Measurements from ENCODE around the gene DSCAML1. TPM values are rescaled to one million over a fixed set of nuclear protein-coding genes. Genes with fewer than 3 reads are reported as not detected.
A peak's percentile ranks its signal among the peaks of the same experiment; 100 is the strongest.

The DSCAML1 gene
- total RNA-seq, 6 experiments from 2014 or later, result not detected

DNA sequence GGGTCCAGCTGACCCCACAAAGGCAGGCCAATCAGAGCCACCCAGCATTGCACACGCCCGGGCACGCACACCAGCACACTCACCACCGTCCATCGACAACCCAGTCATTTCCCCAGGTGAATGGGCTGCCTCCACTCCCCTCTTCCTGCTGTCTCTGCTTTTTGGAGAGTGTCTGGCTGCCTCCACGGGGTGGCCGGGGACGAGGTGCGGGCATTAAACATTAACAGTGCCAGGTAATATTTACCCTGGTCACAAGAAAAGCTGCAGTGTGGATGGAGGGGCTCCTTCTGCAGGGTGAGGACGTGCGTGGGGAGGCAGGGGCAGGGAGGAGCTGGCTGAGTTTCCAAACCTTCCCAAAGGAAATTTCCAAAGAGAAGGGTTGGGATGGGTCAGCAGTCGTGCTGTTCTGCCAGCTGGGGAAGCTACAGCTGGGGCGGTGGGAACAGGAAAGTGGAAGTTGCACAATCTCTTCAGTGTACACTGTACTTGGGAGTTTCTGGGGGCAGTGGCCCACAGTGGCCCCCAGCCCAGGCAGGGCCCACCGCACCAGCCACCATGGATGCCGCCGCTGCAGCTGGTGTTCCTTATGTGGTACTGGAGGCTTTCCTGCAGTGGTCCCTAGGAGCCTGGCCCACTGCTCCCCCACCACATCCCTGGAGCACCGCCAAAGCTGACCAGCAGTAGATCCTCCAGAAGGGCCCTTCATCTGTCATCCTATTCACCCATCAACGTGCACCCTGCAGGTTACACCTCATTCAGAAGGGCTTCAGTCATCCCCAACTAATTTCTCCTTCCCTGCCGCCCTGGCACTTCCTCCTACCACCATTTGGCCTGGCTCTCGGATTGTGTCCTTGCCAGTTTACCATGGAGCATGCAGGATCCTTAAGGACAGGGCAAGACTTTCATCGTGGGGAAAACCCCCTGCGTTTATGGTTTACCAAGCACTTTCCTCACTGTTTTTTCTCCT, 27.8 kb upstream of the DSCAML1 start, which contains the start of gene FXYD2:
FXYD2 (minus strand) TSS at position 174 of the 967 bp plus-strand sequence; CDS start at position 108, 66 bp downstream.
- no peak within 1 kb of the TSS for H3K27ac Mint-ChIP-seq
- no peaks in the 10 kb centered on the region for H3K36me3 Mint-ChIP-seq (ENCODE audit: low read depth)
- no peaks in the 10 kb centered on the region for H3K9me3 Mint-ChIP-seq
- H3K27me3 Mint-ChIP-seq (ENCODE audit: insufficient read depth), result peaks cover 23% of the 10 kb centered on the region
- no peak within 1 kb of the TSS for H3K4me3 Mint-ChIP-seq
- TF ChIP-seq, protein P1, sequence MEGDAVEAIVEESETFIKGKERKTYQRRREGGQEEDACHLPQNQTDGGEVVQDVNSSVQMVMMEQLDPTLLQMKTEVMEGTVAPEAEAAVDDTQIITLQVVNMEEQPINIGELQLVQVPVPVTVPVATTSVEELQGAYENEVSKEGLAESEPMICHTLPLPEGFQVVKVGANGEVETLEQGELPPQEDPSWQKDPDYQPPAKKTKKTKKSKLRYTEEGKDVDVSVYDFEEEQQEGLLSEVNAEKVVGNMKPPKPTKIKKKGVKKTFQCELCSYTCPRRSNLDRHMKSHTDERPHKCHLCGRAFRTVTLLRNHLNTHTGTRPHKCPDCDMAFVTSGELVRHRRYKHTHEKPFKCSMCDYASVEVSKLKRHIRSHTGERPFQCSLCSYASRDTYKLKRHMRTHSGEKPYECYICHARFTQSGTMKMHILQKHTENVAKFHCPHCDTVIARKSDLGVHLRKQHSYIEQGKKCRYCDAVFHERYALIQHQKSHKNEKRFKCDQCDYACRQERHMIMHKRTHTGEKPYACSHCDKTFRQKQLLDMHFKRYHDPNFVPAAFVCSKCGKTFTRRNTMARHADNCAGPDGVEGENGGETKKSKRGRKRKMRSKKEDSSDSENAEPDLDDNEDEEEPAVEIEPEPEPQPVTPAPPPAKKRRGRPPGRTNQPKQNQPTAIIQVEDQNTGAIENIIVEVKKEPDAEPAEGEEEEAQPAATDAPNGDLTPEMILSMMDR (IDR thresholded peaks at IDR 0.05), result no peak
- no peaks in the 10 kb centered on the region for H3K4me1 Mint-ChIP-seq (ENCODE audit: low read depth)
- DNase-seq, result no peak

DNA sequence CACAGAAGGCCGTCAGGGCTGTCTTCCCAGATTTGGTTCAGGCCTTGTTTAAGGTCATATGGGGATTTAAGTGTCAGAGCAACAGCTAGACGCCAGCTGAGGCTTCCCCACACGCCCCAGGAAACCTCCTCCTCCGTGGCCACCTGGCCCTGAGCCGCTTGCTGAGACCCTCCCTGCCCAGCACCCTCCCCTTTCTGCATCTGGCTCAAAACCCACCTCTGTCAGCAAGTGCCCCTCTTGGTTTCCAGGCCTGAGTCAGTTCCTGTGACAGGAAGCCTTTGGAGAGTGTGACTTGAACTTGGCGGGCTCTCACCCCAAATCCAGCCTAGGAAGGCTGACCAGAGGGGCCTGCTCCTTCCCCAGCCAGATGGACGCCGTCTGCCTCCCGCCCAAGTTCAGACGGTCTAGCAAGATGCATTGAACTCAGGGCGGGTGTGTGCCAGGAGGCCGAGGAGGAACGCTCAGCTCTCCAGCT, 27.0 kb upstream of the DSCAML1 start:
- Mint-ChIP-seq H3K4me1 (ENCODE audit: low read depth) (no peaks in the 10 kb centered on the region), H3K27me3 (ENCODE audit: insufficient read depth) (peaks cover 23% of the 10 kb centered on the region), H3K9me3 (no peaks in the 10 kb centered on the region), H3K4me3 (no peak overlapping the region), H3K27ac (no peak overlapping the region), H3K36me3 (ENCODE audit: low read depth) (no peaks in the 10 kb centered on the region)
- no peak for DNase-seq
- TF ChIP-seq, protein P1 (IDR thresholded peaks at IDR 0.05), result no peak

DNA sequence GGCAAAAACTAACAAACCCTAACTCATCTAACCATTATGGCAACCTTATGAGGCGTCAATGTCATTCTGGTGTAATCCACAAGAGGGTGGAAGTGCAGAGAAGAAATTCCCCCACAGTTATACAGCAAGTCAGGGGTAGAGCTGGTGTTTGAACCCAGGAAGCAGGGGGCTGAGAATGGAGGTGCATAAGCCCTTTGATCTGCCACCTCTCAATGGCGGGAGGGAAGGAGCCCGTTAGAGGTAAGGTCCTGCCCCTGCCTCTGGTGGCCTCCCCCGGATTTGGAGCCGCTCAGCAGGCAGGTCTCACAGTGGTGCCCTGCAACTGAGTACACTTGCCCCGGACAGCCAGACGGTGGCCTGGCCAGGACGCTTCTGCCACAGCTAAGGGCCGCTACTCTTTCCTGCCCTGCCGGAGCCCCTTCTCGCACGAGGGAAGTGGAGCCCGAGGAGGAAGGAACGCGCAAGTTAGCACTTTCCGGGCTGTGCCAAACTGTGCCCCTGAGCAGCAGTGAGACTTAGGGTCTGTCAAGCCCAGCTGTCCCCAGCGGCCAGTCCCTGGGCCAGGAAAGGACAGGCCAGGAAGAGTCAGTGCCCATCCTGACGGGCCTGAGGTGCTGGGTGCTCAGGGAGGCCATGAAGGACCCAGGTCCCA, 26.4 kb upstream of the DSCAML1 start:
- H3K4me1 Mint-ChIP-seq (ENCODE audit: low read depth), result peaks cover 2% of the 10 kb centered on the region; the same call in 1 of the 2 replicates
- H3K9me3 Mint-ChIP-seq, result no peaks in the 10 kb centered on the region
- H3K4me3 Mint-ChIP-seq, result no peak overlapping the region
- H3K27ac Mint-ChIP-seq, result no peak overlapping the region
- H3K27me3 Mint-ChIP-seq (ENCODE audit: insufficient read depth), result peaks cover 23% of the 10 kb centered on the region
- no peak for DNase-seq
- H3K36me3 Mint-ChIP-seq (ENCODE audit: low read depth), result no peaks in the 10 kb centered on the region
- TF ChIP-seq, protein P1 (IDR thresholded peaks at IDR 0.05), result peak; percentile 50

DNA sequence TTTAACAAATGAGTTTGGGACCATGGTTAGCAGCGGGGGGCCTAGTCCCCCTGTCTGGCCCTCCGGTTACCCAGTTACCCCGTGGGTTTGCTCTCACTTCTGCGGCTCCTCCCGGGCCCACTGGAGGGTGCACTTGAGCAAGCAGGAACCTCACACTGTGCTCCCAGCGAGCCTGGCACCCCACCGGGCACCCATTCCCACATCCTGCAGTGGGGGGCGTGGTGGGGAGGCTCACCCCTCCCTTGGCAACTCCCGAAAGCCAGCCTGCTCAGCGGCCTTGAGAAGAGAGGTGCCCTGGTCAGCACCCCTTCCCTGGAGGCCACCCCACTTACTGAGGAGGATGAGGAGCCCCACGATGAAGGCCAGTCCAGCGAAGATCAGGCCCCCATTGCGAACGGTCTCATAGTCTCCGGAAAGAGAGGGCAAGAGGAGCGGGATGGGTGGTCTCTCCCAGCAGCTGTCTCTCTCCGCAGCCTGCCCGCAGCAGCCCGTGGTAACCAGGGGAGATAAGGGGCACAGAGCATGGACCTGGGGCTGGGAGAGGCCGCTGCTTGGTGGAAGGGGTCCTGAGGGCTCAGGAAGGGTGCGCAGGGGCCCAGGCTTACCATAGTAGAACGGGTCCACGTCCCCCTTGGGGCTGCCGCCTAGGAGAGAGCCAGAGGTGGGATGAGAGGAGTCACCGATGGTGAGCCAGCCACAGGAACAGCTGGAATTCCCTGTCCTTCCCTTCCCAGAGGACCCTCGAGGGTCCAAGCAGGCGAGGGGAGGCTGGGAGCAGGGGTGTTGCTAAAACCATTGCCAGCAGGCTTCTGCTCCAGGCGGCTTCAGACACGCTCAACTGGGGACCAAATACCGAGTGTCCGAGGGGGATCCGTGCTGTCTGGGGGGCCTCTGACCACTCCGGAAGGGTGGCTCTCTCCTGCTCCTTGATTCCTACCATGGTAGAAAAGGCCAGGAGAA, 25.3 kb upstream of the DSCAML1 start:
- peaks cover 18% of the 10 kb centered on the region for H3K27me3 Mint-ChIP-seq (ENCODE audit: insufficient read depth)
- H3K27ac Mint-ChIP-seq, result no peak overlapping the region
- TF ChIP-seq, protein P1 (IDR thresholded peaks at IDR 0.05), result peak; percentile 68
- no peaks in the 10 kb centered on the region for H3K9me3 Mint-ChIP-seq
- no peak for DNase-seq
- H3K36me3 Mint-ChIP-seq (ENCODE audit: low read depth), result no peaks in the 10 kb centered on the region
- H3K4me3 Mint-ChIP-seq, result no peak overlapping the region
- peaks cover 13% of the 10 kb centered on the region; the same call in 1 of the 2 replicates for H3K4me1 Mint-ChIP-seq (ENCODE audit: low read depth)

DNA sequence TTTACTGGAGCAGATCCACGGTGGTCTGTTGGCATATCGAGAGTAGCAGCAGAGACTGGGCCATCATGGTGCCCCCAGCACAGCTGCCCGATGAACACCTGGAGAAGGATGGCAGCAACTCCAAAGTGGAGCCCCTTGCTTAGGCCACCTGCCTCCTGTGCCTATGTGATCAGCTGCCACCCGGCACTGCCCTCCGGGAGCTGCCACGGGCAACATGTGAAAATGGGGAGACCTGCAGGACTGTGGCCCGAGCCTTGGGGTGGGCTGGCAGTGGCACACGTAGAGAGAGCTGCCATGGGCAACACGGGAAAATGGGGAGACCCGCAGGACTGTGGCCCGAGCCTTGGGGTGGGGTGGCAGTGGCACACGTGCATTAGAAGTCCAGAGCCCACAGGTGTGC, 24.4 kb upstream of the DSCAML1 start:
- Mint-ChIP-seq H3K4me1 (ENCODE audit: low read depth) (peaks cover 15% of the 10 kb centered on the region; the same call in 1 of the 2 replicates), H3K9me3 (no peaks in the 10 kb centered on the region), H3K27ac (no peak overlapping the region), H3K27me3 (ENCODE audit: insufficient read depth) (peaks cover 17% of the 10 kb centered on the region), H3K4me3 (no peak overlapping the region), H3K36me3 (ENCODE audit: low read depth) (no peaks in the 10 kb centered on the region)
- DNase-seq, result no peak
- TF ChIP-seq, protein P1 (IDR thresholded peaks at IDR 0.05), result no peak
